Neural progenitor cell (in vitro differentiated cells): ENCODE results near the gene NOLC1.

Experiments used
- CTCF ChIP-seq: fragments of 200-600 bp; sonication (generic); IDR thresholded peaks from 2 replicates; pipeline ENCODE4 v1.5.1; 2017; ENCODE audit warnings: antibody characterized with exemption, mild to moderate bottlenecking
- EZH2 ChIP-seq: fragments of 200-600 bp; sonication (generic); IDR thresholded peaks from 2 replicates; pipeline ENCODE4 v1.6.1; 2017; ENCODE audit warnings: antibody characterized with exemption, mild to moderate bottlenecking, moderate library complexity
- EZH2phosphoT487 ChIP-seq: fragments of 200-600 bp; sonication (generic); IDR thresholded peaks from 2 replicates; pipeline ENCODE4 v1.6.1; 2017; ENCODE audit warnings: antibody characterized with exemption

- TF ChIP-seq EZH2: no peak
- no peak for TF ChIP-seq CTCF
- TF ChIP-seq EZH2phosphoT487: no peak
These were observed 6.9 kb downstream of the NOLC1 start for GRCh38 chr10:102159051-102159597.
